Caco-2 (cell line): Measurements from ENCODE around the gene CCDC154. TPM values are rescaled to one million over a fixed set of nuclear protein-coding genes. Genes with fewer than 3 reads are reported as not detected.

Experiments used
- BruUV-seq: library from RNA; stranded (reverse); fragments of 400-500 nt; replicated peaks from 2 replicates; lab custom pipeline; 2021; lab: Mats Ljungman, UMichigan
- CTCF ChIA-PET: fragments of 300-600 bp; sonication (Branson Sonifier 250); formaldehyde crosslinking; loops from one replicate; lab custom pipeline; 2022; ENCODE audit warnings: antibody characterized with exemption; lab: Charles Lee
- POLR2A ChIA-PET: fragments of 300-600 bp; sonication (Branson Sonifier 250); formaldehyde crosslinking; loops from one replicate; lab custom pipeline; 2022; ENCODE audit warnings: antibody characterized with exemption; lab: Charles Lee
- DNase-seq, 2 experiments: peaks; one replicate each; pipeline versions ENCODE4 v3.0.0 to v3.0.0-alpha.2; 2020 to 2022
- H3K27me3 ChIP-seq: replicated peaks from 2 replicates; pipeline ENCODE4 v1.6.0; 2011; ENCODE audit warnings: low read length; ENCODE audit not compliant: control insufficient read depth, insufficient read depth
- H3K36me3 ChIP-seq: 2 replicates; pipeline ENCODE4 v1.5.1; 2011; ENCODE audit warnings: low read length; ENCODE audit not compliant: control insufficient read depth, insufficient read depth
- H3K4me1 ChIP-seq: fragments of 250-450 bp; sonication (Bioruptor Pico); 2 replicates; pipeline ENCODE4 v1.5.1; 2020; ENCODE audit warnings: mild to moderate bottlenecking
- H3K4me3 ChIP-seq: 2 replicates; pipeline ENCODE4 v1.5.1; 2011; ENCODE audit warnings: low read depth, mild to moderate bottlenecking, control low read depth, low read length
- H3K9me3 ChIP-seq: fragments of 250-450 bp; sonication (Bioruptor Pico); 2 replicates; pipeline ENCODE4 v1.5.1; 2020; ENCODE audit warnings: mild to moderate bottlenecking, moderate library complexity
- H3K27ac Mint-ChIP-seq: one replicate; pipeline ENCODE4 v1.8.0; 2022; ENCODE audit warnings: mixed read lengths; ENCODE audit not compliant: unreplicated experiment
- H3K27me3 Mint-ChIP-seq: one replicate; pipeline ENCODE4 v1.8.0; 2022; ENCODE audit warnings: mixed read lengths; ENCODE audit not compliant: insufficient read depth, unreplicated experiment
- H3K36me3 Mint-ChIP-seq: one replicate; pipeline ENCODE4 v1.8.0; 2022; ENCODE audit warnings: mild to moderate bottlenecking, mixed read lengths; ENCODE audit not compliant: insufficient read depth, unreplicated experiment
- H3K4me1 Mint-ChIP-seq: one replicate; pipeline ENCODE4 v1.8.0; 2022; ENCODE audit warnings: low read depth, mixed read lengths; ENCODE audit not compliant: unreplicated experiment
- H3K4me3 Mint-ChIP-seq: one replicate; pipeline ENCODE4 v1.8.0; 2022; ENCODE audit warnings: mild to moderate bottlenecking, moderate library complexity, mixed read lengths; ENCODE audit not compliant: unreplicated experiment
- H3K9me3 Mint-ChIP-seq: one replicate; pipeline ENCODE4 v1.8.0; 2022; ENCODE audit warnings: mixed read lengths; ENCODE audit not compliant: unreplicated experiment
- intact Hi-C: fragments of 100-400 bp; cut with micrococcal nuclease; formaldehyde crosslinking; loops from one replicate; pipeline ENCODE4 v1.10.0; 2022; ENCODE audit not compliant: unreplicated experiment
- total RNA-seq: library from RNA; stranded (reverse); gene quantifications from 2 replicates; pipeline ENCODE4 v1.2.3, GENCODE V29; 2022
- TF ChIP-seq, protein P1 (sequence below), 2 experiments: fragments of 200-600 bp in 1 of 2; IDR thresholded peaks; 1 replicate in 1 of 2; 2 replicates in 1 of 2; pipeline versions ENCODE4 v1.5.1 to v1.8.0; 2011 to 2022; ENCODE audit warnings: antibody characterized with exemption in 1 of 2, control low read depth in 1 of 2, inconsistent platforms in 1 of 2, low read depth in 1 of 2, low read length in 1 of 2, mild to moderate bottlenecking in 1 of 2, moderate library complexity in 1 of 2; ENCODE audit not compliant: insufficient read depth in 1 of 2, severe bottlenecking in 1 of 2, unreplicated experiment in 1 of 2

The CCDC154 gene
- total RNA-seq, 1 experiment from 2014 or later: 1.1 TPM

DNA sequence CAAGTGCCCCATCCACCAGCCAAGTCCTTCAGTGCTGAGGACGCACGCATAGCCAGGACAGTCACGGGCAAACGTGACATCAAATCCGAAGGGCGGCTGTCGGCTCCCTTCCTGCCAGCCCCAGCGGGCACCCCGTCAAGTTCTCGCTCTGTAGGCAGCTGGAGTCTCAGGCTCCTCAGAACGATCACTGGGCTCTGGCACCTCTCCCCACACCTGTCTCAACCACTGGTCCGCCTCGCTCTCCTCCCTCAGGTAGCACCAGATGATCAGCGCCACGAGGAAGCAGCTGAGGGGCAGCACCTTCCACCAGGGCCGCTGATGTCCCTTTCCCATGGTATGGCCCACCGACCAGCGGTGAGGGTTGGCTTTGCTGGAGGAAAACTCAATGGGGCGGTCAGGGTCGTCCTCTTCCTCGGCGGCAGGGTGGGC, 24.2 kb downstream of the CCDC154 start:
- H3K4me1 Mint-ChIP-seq: no peaks in the 10 kb centered on the region
- H3K36me3 ChIP-seq: no peaks in the 10 kb centered on the region; the same call in 1 of the 2 replicates
- intact Hi-C loops: loop anchor here (10.0 kb wide), 1 partner anchor 55 kb away; the partner anchor contains the start of gene CLCN7
- no peaks in the 10 kb centered on the region for H3K27me3 ChIP-seq
- CTCF ChIA-PET: interaction anchor here (0.8 to 1.5 kb wide), 3 partner anchors 8 to 57 kb away, joined by 3 to 9 read pairs (median 3); partner anchors contain the start of gene PERCC1
- no peak for DNase-seq
- no peaks in the 10 kb centered on the region for H3K9me3 Mint-ChIP-seq
- POLR2A ChIA-PET: interaction anchor here (1.0 to 1.8 kb wide), 7 partner anchors 10 to 363 kb away, joined by 3 to 16 read pairs (median 5); partner anchors contain the start of genes NUBP2, PERCC1, SPSB3 and TELO2
- peak overlapping the region; percentile 88 for H3K4me3 Mint-ChIP-seq
- H3K36me3 Mint-ChIP-seq: peaks cover 38% of the 10 kb centered on the region
- H3K27me3 Mint-ChIP-seq: no peaks in the 10 kb centered on the region
- H3K27ac Mint-ChIP-seq: peak overlapping the region; percentile 95
- peak overlapping the region; percentile 95 for H3K4me3 ChIP-seq
- peaks cover 9% of the 10 kb centered on the region for H3K9me3 ChIP-seq
- TF ChIP-seq, protein P1, sequence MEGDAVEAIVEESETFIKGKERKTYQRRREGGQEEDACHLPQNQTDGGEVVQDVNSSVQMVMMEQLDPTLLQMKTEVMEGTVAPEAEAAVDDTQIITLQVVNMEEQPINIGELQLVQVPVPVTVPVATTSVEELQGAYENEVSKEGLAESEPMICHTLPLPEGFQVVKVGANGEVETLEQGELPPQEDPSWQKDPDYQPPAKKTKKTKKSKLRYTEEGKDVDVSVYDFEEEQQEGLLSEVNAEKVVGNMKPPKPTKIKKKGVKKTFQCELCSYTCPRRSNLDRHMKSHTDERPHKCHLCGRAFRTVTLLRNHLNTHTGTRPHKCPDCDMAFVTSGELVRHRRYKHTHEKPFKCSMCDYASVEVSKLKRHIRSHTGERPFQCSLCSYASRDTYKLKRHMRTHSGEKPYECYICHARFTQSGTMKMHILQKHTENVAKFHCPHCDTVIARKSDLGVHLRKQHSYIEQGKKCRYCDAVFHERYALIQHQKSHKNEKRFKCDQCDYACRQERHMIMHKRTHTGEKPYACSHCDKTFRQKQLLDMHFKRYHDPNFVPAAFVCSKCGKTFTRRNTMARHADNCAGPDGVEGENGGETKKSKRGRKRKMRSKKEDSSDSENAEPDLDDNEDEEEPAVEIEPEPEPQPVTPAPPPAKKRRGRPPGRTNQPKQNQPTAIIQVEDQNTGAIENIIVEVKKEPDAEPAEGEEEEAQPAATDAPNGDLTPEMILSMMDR (IDR thresholded peaks at IDR 0.05; ENCODE audit: insufficient read depth in 1 of 2, low read depth in 1 of 2, low read length in 1 of 2, severe bottlenecking in 1 of 2, unreplicated experiment in 1 of 2): no peak
- H3K4me1 ChIP-seq: peaks cover 21% of the 10 kb centered on the region
- TSS peak; percentile 86 for BruUV-seq

DNA sequence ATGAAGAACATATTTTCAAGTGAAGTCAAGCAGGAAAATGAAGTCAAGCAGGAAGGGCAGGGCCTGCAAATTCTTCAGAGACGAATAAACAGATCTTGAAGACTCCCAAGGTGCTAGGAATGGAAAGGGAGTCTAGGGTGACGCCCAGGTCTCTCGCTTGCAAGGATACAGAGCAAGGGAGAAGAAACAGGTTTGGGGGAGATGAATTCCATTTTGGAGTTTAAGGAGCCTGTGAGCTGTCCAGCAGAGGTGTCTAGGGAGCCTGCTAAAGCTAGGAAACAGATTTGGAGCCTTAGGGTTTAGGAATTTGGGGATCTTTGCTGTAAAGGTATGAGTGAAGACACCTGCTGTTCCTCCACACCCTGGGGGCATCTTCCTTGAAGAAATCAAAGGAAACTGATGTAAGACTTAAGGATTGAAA, 27.8 kb downstream of the CCDC154 start:
- peaks cover 43% of the 10 kb centered on the region for H3K36me3 Mint-ChIP-seq
- BruUV-seq: no TSS peak
- POLR2A ChIA-PET: interaction anchor here (0.7 kb wide), 1 partner anchor 15 kb away, joined by 16 read pairs; the partner anchor contains the start of gene PERCC1
- no peaks in the 10 kb centered on the region for H3K9me3 Mint-ChIP-seq
- CTCF ChIA-PET: no interaction called here
- no peaks in the 10 kb centered on the region for H3K27me3 Mint-ChIP-seq
- peaks cover 21% of the 10 kb centered on the region for H3K4me1 ChIP-seq
- H3K4me3 Mint-ChIP-seq: peak overlapping the region; percentile 84
- no peaks in the 10 kb centered on the region for H3K27me3 ChIP-seq
- no peak for DNase-seq
- intact Hi-C loops: no loop called here
- H3K4me3 ChIP-seq: no peak overlapping the region
- H3K36me3 ChIP-seq: peaks cover 2% of the 10 kb centered on the region; the same call in 1 of the 2 replicates
- H3K9me3 ChIP-seq: no peaks in the 10 kb centered on the region
- TF ChIP-seq, protein P1 (IDR thresholded peaks at IDR 0.05; ENCODE audit: insufficient read depth in 1 of 2, low read depth in 1 of 2, low read length in 1 of 2, severe bottlenecking in 1 of 2, unreplicated experiment in 1 of 2): no peak
- H3K27ac Mint-ChIP-seq: peak overlapping the region; percentile 98
- no peaks in the 10 kb centered on the region for H3K4me1 Mint-ChIP-seq

DNA sequence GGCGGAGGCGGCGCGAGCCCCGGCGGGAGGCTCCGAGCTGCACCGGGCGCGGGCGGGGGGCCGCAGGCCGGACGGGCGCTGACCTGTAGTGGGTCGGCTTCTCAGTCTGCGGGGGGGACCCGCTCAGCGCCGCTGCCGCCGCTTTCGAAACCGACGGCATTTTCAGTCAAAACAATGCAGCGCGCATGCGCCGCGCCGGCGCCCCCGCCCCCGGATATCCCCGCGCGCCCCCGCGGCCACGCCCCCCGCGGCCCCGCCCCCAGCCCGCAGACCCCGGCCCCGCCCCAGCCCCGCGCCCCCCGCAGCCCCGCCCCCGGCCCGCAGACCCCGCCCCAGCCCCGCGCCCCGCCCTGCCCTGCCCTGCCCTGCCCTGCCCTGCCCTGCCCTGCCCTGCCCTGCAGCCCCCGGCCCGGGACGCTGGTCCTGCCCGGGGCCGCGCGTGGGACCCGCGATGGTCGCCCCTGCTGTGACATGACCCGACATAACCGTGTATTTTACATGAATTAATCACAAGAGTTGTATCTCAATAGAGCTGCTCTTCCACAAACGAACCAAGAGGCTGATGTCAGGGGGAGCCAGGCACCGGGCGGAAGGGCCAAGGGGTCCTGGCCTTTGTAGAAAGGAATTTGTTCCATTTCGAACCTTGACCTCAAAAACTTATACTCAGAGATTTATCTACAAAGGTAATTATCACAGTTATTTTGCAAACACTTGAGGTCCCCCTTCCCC, 29.7 kb downstream of the CCDC154 start, which contains the start of gene UNKL:
Gene UNKL (minus strand): TSS at position 173 of the 729 bp plus-strand sequence. CDS start 13 bp downstream, at position 160.
- TF ChIP-seq, protein P1 (IDR thresholded peaks at IDR 0.05; ENCODE audit: insufficient read depth in 1 of 2, low read depth in 1 of 2, low read length in 1 of 2, severe bottlenecking in 1 of 2, unreplicated experiment in 1 of 2): no peak
- Mint-ChIP-seq H3K27me3 (no peaks in the 10 kb centered on the region), H3K4me1 (no peaks in the 10 kb centered on the region), H3K4me3 (peak within 1 kb of the TSS; percentile 84), H3K36me3 (peaks cover 27% of the 10 kb centered on the region), H3K9me3 (no peaks in the 10 kb centered on the region), H3K27ac (peak within 1 kb of the TSS; percentile 98)
- POLR2A ChIA-PET: no interaction called here
- Histone ChIP-seq H3K4me3 (peak within 1 kb of the TSS; percentile 75), H3K9me3 (no peaks in the 10 kb centered on the region), H3K36me3 (peaks cover 2% of the 10 kb centered on the region; the same call in 1 of the 2 replicates), H3K4me1 (peaks cover 21% of the 10 kb centered on the region), H3K27me3 (no peaks in the 10 kb centered on the region)
- peak; percentile 81 to 82 for DNase-seq
- no TSS peak for BruUV-seq
- CTCF ChIA-PET: no interaction called here
- intact Hi-C loops: loop anchor here (1.0 kb wide), 1 partner anchor 16 kb away; no protein-coding TSS in a partner anchor
